SK-N-MC (cell line): ENCODE data around the gene PIM3.

ENCODE experiments used
- DNase-seq: peaks from one replicate; pipeline ENCODE4 v3.0.0-alpha.2; 2011; ENCODE audit warnings: low read depth, low spot score
- H3K27ac ChIP-seq: fragments of 200-600 bp; sonication (generic); 2 replicates; pipeline ENCODE4 v1.5.1; 2016; ENCODE audit warnings: mixed run types
- H3K36me3 ChIP-seq: fragments of 200-600 bp; sonication (generic); 2 replicates; pipeline ENCODE4 v1.6.1; 2017; ENCODE audit warnings: antibody characterized with exemption, low read length, mixed read lengths; ENCODE audit not compliant: insufficient read depth
- H3K4me3 ChIP-seq: fragments of 200-600 bp; sonication (generic); 2 replicates; pipeline ENCODE4 v1.5.1; 2016
- H3K9ac ChIP-seq: fragments of 200-600 bp; sonication (generic); 2 replicates; pipeline ENCODE4 v1.8.0; 2017; ENCODE audit warnings: mixed run types, mixed read lengths; ENCODE audit not compliant: insufficient read length
- H3K9me3 ChIP-seq: fragments of 200-600 bp; sonication (generic); 2 replicates; pipeline ENCODE4 v1.6.1; 2017; ENCODE audit warnings: low read depth, mild to moderate bottlenecking, antibody characterized with exemption, low read length, moderate library complexity, mixed read lengths
- EZH2 ChIP-seq: fragments of 200-600 bp; sonication (generic); IDR thresholded peaks from one replicate; pipeline ENCODE4 v1.6.1; 2017; ENCODE audit warnings: antibody characterized with exemption
- FOXP2 ChIP-seq: optimal IDR thresholded peaks from 2 replicates; pipeline ENCODE3; 2011; ENCODE audit warnings: mild to moderate bottlenecking, moderate library complexity; ENCODE audit not compliant: insufficient read depth; ENCODE audit errors: extremely low read length, control extremely low read depth
- POLR2AphosphoS5 ChIP-seq: IDR thresholded peaks from 2 replicates; pipeline ENCODE4 v1.6.1; 2012; ENCODE audit warnings: mild to moderate bottlenecking, low read depth, low read length, borderline replicate concordance

PIM3 gene

DNA sequence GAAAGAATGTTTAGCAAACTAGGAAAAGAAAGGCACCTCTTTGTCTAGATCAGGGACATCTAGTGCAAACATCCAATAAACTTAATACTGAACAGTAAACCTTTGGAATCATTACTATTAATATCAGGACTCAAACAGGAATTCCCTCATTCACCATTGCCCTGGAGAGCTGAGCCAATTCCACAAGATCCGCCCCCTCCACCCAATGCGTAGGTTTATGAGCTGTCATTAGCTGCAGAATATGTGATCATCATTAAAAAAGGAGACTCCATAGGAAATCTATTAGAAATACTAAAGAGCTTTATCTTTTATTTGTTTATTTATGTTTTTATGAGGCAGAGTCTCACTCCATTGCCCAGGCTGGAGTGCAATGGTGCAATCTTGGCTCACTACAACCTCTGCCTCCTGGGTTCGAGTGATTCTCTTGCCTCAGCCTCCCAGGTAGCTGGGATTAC lies 46.5 kb downstream of the PIM3 start:
- Histone ChIP-seq H3K4me3 (no peak overlapping the region), H3K27ac (no peak overlapping the region; the same call in 1 of the 2 replicates), H3K36me3 (no peaks in the 10 kb centered on the region), H3K9me3 (no peaks in the 10 kb centered on the region), H3K9ac (no peak overlapping the region)
- no peak for TF ChIP-seq POLR2AphosphoS5
- TF ChIP-seq EZH2: no peak
- no peak for TF ChIP-seq FOXP2
- DNase-seq: no peak

DNA sequence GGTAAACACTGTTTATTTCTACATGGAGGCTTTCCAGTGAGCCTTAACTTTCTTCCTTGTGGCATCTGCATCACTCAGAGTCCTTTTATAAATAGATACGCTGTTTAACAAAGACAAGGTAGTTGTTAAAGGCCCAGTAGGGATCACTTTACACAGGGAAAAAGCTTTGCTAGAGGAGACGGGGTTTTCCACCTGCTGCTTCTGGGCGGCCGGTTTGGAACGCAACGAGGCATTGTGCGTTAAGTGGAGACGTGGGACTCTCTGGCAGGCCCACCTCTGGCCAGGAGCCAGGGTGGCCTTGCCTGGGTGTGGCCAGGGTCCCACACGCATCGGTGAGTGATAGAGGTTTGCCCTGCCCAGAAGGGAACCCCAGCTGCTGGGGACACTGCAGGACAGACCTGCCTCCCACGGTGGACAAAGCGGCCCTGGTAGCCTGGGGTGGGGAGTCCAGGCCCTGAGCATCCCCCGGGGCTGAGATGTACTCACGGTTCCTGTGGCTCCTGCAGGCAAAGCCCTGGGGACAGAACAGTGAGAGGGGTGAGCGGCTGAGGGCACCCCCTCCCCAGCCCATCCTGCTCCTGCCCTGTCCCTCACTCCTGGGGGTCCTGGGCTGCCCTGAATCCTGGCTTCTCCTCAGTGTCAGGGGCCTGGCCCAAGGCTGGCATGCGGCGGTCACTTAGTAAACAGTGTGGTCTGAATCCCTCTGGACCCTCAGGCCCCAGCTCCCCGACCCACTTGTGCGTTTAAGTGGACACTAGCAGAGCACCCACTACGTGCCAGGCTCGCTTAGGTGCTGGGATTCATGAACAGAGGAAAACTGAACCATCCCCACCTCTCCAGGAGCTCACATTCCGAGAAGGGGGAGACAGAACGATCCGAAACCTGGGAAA lies 47.8 kb downstream of the PIM3 start:
- 0 out of 2 replicates have a peak overlapping the region, but pooled peaks have one; percentile 31 for H3K27ac ChIP-seq
- no peaks in the 10 kb centered on the region for H3K9me3 ChIP-seq
- H3K4me3 ChIP-seq: no peak overlapping the region
- TF ChIP-seq FOXP2: no peak
- TF ChIP-seq POLR2AphosphoS5: no peak
- no peak for TF ChIP-seq EZH2
- H3K36me3 ChIP-seq: no peaks in the 10 kb centered on the region
- H3K9ac ChIP-seq: no peak overlapping the region
- DNase-seq: no peak

DNA sequence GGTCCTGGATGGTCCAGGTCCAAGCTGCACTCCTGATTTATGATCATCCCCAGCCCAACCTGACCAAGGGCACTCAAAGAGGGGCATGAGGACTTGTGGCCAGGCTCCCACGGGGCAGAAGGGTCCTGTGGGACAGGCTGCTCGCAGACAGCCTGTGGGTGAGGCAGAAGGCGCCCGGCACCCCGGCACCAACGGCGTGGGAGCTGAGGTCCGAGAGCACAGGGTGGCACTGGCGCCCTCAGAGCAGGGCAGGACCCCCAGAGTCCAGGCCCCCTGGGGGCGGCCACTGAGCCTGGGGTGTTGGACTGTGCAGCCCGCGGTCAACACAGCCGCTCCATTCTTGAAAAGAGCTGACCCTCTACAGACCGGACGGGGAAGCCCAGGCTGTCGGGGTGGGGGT lies 48.7 kb downstream of the PIM3 start:
- Histone ChIP-seq H3K9me3 (no peaks in the 10 kb centered on the region), H3K9ac (no peak overlapping the region), H3K27ac (no peak overlapping the region), H3K36me3 (no peaks in the 10 kb centered on the region), H3K4me3 (no peak overlapping the region)
- TF ChIP-seq POLR2AphosphoS5 (no peak), EZH2 (no peak), FOXP2 (no peak)
- no peak for DNase-seq

DNA sequence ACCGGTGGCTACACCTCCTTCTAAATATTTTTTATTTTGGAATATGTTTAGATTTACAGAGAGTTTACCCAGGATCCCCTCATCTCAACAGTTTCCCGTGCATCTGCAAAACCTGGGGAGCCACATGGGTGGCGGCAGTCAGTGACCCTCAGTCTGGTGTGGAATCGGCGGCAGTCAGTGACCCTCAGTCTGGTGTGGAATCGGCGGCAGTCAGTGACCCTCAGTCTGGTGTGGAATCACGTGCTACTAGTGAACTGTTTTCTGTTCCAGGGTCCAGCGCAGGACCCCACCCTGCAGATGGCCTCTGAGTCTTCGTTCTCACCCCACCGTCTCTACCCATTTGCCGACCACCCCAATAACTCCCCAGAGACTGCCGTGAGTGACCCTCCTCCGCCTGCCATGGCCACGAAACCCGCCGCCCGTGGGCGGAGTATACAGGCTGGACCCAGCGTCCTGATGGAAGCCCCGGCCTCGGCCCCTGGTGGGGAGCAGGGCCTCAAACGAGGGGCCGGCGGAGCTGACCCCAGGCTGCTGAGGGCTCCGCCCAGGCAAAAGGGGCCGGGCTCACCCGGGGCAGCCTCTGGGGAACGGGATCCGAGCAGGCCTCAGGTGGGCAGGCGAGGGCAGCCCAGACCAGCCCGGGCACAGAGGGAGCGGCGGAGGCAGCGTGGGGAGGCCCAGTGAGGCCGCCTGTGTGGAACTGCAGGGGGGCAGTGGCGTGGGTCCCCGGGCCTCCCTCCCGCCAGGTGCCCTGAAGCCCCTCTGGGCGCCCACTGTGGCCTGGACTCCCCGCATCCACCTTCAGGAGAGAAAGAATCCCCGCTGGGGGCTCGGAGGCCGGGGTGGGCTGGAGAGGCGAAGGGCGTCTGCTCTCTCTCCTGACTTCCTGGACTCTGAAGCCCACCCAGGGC lies 49.4 kb downstream of the PIM3 start:
- H3K36me3 ChIP-seq: no peaks in the 10 kb centered on the region
- H3K9ac ChIP-seq: no peak overlapping the region
- TF ChIP-seq POLR2AphosphoS5 (no peak), FOXP2 (no peak), EZH2 (no peak)
- H3K9me3 ChIP-seq: no peaks in the 10 kb centered on the region
- DNase-seq: no peak
- no peak overlapping the region for H3K27ac ChIP-seq
- no peak overlapping the region for H3K4me3 ChIP-seq

DNA sequence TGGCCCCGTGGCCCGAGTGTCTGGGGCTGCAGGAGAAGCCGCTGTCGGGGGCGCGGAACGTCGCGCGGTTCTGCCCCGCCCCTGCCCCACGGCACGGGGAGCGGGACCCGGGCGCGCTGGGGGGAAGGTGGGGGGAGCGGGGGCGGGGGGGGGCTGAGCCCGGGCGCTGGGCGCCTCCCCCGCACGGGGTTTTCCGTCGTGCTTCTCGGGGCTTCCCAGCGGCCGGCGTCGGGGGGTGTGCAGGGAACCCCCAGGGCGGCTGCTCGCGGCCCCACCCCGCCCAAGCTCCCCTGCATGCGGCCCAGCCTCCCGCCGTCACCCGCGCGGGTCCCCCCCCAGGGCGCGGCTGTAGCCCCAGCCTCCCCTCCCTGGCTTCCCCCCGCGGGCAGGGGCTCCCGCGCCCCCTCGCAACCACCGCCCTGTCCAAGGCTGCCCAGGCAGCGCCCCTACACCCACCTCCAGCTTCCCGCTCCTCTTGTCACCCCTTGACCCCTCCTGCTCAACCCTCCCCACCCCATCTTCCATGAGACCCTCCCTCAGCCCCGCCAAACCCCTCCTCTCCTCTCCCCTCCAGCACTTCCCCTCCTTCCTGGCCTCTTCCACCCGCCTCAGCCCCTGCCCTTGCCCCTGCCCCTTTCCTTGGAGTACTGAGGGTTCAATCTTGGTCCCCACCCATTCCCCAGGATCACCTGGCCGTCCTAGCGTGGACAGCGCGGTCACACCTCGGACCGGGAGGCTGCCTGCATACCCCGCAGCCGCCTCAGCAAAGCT lies 50.3 kb downstream of the PIM3 start:
- TF ChIP-seq POLR2AphosphoS5 (no peak), FOXP2 (no peak), EZH2 (no peak)
- Histone ChIP-seq H3K9ac (no peak overlapping the region), H3K27ac (no peak overlapping the region), H3K4me3 (peak overlapping the region; percentile 64), H3K9me3 (no peaks in the 10 kb centered on the region), H3K36me3 (no peaks in the 10 kb centered on the region)
- DNase-seq: no peak

DNA sequence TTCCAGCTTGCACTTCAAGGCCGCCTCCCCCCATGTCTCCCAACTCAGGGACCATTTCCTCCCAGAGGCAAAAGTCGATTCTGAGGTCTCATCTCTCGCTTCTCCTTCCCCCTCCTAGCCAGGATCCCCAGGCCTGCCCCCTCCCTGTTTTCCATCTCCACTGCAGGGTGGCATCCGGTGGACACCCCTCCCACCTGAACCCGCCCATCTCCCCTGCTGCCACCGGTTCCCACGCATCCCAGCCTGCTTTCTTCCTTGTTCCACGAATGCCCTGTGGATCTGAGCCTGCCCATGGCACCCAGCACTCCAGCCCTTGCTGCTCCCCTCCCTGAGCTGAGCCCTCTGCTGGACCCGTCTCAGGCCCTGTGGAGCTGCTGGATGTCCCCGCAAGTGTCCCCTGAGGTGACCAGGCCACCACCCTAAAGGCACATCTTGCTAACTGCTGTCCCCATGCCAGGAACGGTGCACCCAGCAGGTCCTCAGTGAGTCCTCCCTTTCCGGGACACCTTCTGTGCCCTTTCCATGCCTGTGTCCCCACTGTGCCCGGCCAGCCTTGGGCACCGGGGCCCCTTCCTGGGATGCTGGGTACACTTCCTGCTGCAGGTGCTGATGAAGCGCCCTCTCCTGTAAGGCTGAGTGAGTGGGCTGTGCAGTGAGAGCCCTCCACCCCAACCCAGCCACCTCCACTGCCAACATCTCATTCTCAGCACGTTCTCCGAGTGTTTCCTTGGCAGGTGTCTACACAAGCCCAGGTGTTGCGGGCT lies 51.1 kb downstream of the PIM3 start:
- DNase-seq: no peak
- Histone ChIP-seq H3K36me3 (no peaks in the 10 kb centered on the region), H3K9me3 (no peaks in the 10 kb centered on the region), H3K9ac (no peak overlapping the region), H3K4me3 (peak overlapping the region; percentile 64), H3K27ac (no peak overlapping the region)
- TF ChIP-seq EZH2 (no peak), POLR2AphosphoS5 (no peak)
